Endothelial cell of umbilical vein (primary cell): ENCODE measurements around the gene DGKI. TPM values are rescaled to one million over a fixed set of nuclear protein-coding genes. Genes with fewer than 3 reads are reported as not detected.

Source experiments
- BruUV-seq: library from RNA; stranded (reverse); fragments of 400-500 nt; replicated peaks from 2 replicates; lab custom pipeline; 2021; lab: Mats Ljungman, UMichigan
- CTCF ChIA-PET: fragments of 300-600, 350-600 bp; sonication (Branson Sonifier 250); formaldehyde crosslinking; loops from one replicate; lab custom pipeline; 2021; ENCODE audit warnings: antibody characterized with exemption, inconsistent platforms; lab: Charles Lee
- POLR2A ChIA-PET: fragments of 300-600, 350-600 bp; sonication (Branson Sonifier 250); formaldehyde crosslinking; loops from one replicate; lab custom pipeline; 2021; ENCODE audit warnings: antibody characterized with exemption, inconsistent platforms; lab: Charles Lee
- DNase-seq: peaks from one replicate; pipeline ENCODE4 v3.0.0-alpha.2; 2011; ENCODE audit warnings: low read depth, low spot score
- FAIRE-seq: peaks from 2 replicates; lab custom pipeline; 2011; peaks lifted over from hg19 to GRCh38; lab: Jason Lieb, UNC
- H2AFZ ChIP-seq: 2 replicates; pipeline ENCODE4 v1.6.0; 2012; ENCODE audit warnings: low read depth, low read length, control low read depth, inconsistent platforms
- H3K27ac ChIP-seq: 2 replicates; pipeline ENCODE4 v1.5.1; 2011; ENCODE audit warnings: low read depth, mild to moderate bottlenecking, control low read depth, low read length, moderate library complexity; ENCODE audit not compliant: insufficient read depth
- H3K27me3 ChIP-seq, 2 experiments: 2 replicates each; pipeline versions ENCODE4 v1.6.0 to v1.6.1; 2011; ENCODE audit warnings: low read length in 2 of 2, mixed read lengths in 1 of 2; ENCODE audit not compliant: control insufficient read depth in 2 of 2, insufficient read depth in 2 of 2
- H3K36me3 ChIP-seq, 2 experiments: 2 replicates in 1 of 2; 3 replicates in 1 of 2; pipeline ENCODE4 v1.5.1; 2011; ENCODE audit warnings: low read length in 2 of 2, mild to moderate bottlenecking in 1 of 2, moderate library complexity in 1 of 2; ENCODE audit not compliant: control insufficient read depth in 2 of 2, insufficient read depth in 2 of 2; ENCODE audit errors: extremely low read depth in 1 of 2
- H3K4me1 ChIP-seq: 3 replicates; pipeline ENCODE4 v1.5.1; 2011; ENCODE audit warnings: mild to moderate bottlenecking, low read length; ENCODE audit not compliant: control insufficient read depth, insufficient read depth; ENCODE audit errors: extremely low read depth
- H3K4me2 ChIP-seq: 2 replicates; pipeline ENCODE4 v1.6.1; 2011; ENCODE audit warnings: low read length, control low read depth, mixed read lengths; ENCODE audit not compliant: insufficient read depth
- H3K4me3 ChIP-seq, 3 experiments: fragments of 200-600 bp in 1 of 3; sonication (generic), shearing (Covaris generic) in 1 of 3; replicated peaks in 1 of 3; 2 replicates each; pipeline ENCODE4 v1.5.1; 2011 to 2016; ENCODE audit warnings: control low read depth in 3 of 3, low read length in 3 of 3, mild to moderate bottlenecking in 2 of 3, inconsistent platforms in 1 of 3, low read depth in 1 of 3, moderate library complexity in 1 of 3; ENCODE audit not compliant: insufficient read depth in 1 of 3
- H3K79me2 ChIP-seq: 2 replicates; pipeline ENCODE4 v1.6.0; 2012; ENCODE audit warnings: low read length, inconsistent platforms; ENCODE audit not compliant: control insufficient read depth, insufficient read depth
- H3K9ac ChIP-seq: replicated peaks from 2 replicates; pipeline ENCODE3; 2011; ENCODE audit warnings: low read length, control low read depth; ENCODE audit not compliant: insufficient read depth; ENCODE audit errors: extremely low read depth
- H3K9me1 ChIP-seq: replicated peaks from 3 replicates; pipeline ENCODE4 v1.6.0; 2011; ENCODE audit warnings: mild to moderate bottlenecking, low read length; ENCODE audit not compliant: control insufficient read depth, insufficient read depth; ENCODE audit errors: extremely low read depth
- H3K9me3 ChIP-seq: replicated peaks from 2 replicates; pipeline ENCODE4 v1.5.1; 2012; ENCODE audit warnings: low read length, inconsistent platforms; ENCODE audit not compliant: control insufficient read depth, insufficient read depth
- H4K20me1 ChIP-seq: replicated peaks from 2 replicates; pipeline ENCODE3; 2011; ENCODE audit warnings: mild to moderate bottlenecking, low read length; ENCODE audit not compliant: control insufficient read depth, insufficient read depth; ENCODE audit errors: extremely low read depth
- EZH2 ChIP-seq: IDR thresholded peaks from 2 replicates; pipeline ENCODE4 v1.6.1; 2012; ENCODE audit warnings: borderline replicate concordance, low read depth, mild to moderate bottlenecking, moderate library complexity, low read length, inconsistent platforms; ENCODE audit not compliant: severe bottlenecking
- FOS ChIP-seq: IDR thresholded peaks from 2 replicates; pipeline ENCODE4 v1.6.1; 2011; ENCODE audit warnings: mild to moderate bottlenecking, low read length, moderate library complexity, borderline replicate concordance; ENCODE audit not compliant: insufficient read depth
- GATA2 ChIP-seq: IDR thresholded peaks from 2 replicates; pipeline ENCODE4 v1.7.0; 2011; ENCODE audit warnings: low read depth, mild to moderate bottlenecking, moderate library complexity, mixed read lengths, low read length; ENCODE audit not compliant: insufficient read length, insufficient read depth
- JUN ChIP-seq: IDR thresholded peaks from 2 replicates; pipeline ENCODE4 v1.6.1; 2011; ENCODE audit warnings: borderline replicate concordance, low read depth; ENCODE audit not compliant: insufficient read length, insufficient read depth
- MAX ChIP-seq: IDR thresholded peaks from 2 replicates; pipeline ENCODE4 v1.6.1; 2011; ENCODE audit not compliant: insufficient read depth, insufficient read length
- MYC ChIP-seq: IDR thresholded peaks from one replicate; pipeline ENCODE4 v1.6.1; 2011; ENCODE audit warnings: mild to moderate bottlenecking, low read depth, low read length
- POLR2A ChIP-seq: IDR thresholded peaks from 2 replicates; pipeline ENCODE4 v1.6.1; 2012; ENCODE audit warnings: low read depth, mild to moderate bottlenecking, control low read depth, low read length
- POLR2AphosphoS5 ChIP-seq: IDR thresholded peaks from 2 replicates; pipeline ENCODE4 v1.6.1; 2012; ENCODE audit warnings: low read depth, mild to moderate bottlenecking, control low read depth, low read length, moderate library complexity; ENCODE audit not compliant: insufficient read depth
- dilution Hi-C: fragments of 300-500 bp; cut with MboI; formaldehyde crosslinking; loops from one replicate; pipeline ENCODE4 v1.15.0; 2019; ENCODE audit warnings: low sequenced_read_pairs; ENCODE audit not compliant: extremely low pct_ligation_motif_present
- intact Hi-C: fragments of 100-400 bp; cut with micrococcal nuclease; formaldehyde crosslinking; loops from one replicate; pipeline ENCODE4 v1.10.0; 2022
- polyA plus RNA-seq, 4 experiments: library from polyadenylated mRNA; depleted of rRNA in 3 of 4; stranded (reverse) in 3 of 4; unstranded in 1 of 4; fragments of >200 nt; gene quantifications; 2 replicates each; pipeline versions ENCODE4 v1.2.1 to v1.2.3, GENCODE V29; 2011 to 2012; ENCODE audit warnings: missing spikeins in 1 of 4
- total RNA-seq: library from RNA; stranded (reverse); gene quantifications from 2 replicates; pipeline ENCODE4 v1.2.3, GENCODE V29; 2021
- TF ChIP-seq, protein P1 (sequence below), 2 donors: IDR thresholded peaks; 1 replicate in 1 of 2; 2 replicates in 1 of 2; pipeline ENCODE4 v1.5.1; 2011; ENCODE audit warnings: low read length in 2 of 2, mild to moderate bottlenecking in 2 of 2, moderate library complexity in 2 of 2, control low read depth in 1 of 2, inconsistent platforms in 1 of 2, low read depth in 1 of 2; ENCODE audit not compliant: insufficient read depth in 1 of 2; ENCODE audit errors: extremely low read depth in 1 of 2

Gene DGKI
- total and polyA plus RNA-seq, 2 donors (not counting 3 experiments of a cell fraction or from before 2014, with no cell fraction given) = 0.11 to 0.51 TPM

DNA sequence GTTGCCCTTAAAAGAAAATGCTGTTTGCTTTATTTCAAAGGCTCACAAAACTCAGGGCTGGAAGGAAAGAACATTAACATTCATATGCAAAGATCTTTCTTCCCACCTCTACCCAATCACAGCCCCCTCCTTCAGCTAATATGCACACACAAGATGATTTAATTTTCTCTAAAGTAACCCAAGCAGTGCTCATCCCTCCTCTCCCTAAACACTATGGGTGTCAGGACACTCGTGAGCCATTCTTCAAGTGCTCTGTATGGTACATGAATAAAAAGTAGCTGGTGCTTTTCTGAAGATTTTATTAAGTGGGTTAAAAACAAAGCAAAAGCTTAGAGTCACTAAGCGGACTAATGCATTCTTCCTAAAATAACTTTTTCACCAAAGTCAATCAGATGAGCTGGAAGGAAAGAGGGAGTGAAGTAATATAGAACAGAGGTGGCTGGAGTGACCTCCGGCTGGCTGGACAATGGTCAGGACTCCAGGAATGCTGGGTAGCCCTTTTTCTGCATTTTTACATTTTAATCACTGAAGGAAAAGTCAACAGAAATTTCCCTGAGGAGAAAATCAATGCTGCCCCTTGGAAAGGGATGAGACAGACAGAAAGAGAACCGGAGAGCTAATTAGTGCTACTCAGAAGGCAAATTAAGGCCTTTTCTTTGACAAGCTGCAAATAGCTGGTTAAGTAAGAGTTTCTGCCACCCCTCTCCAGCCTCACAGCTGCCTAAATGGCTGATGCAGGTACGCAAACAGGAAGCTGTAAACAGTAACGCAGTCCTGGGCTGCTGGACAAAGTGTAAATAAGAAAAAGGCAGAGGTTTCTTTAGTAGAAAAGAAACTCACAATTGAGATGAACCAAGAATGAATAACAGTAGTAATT is 6.6 kb downstream of the DGKI start:
- no peak overlapping the region for H3K9ac ChIP-seq
- H3K27me3 ChIP-seq = peaks cover 6 to 8% of the 10 kb centered on the region in 2 experiments
- H3K9me1 ChIP-seq = no peaks in the 10 kb centered on the region
- no peak overlapping the region for H3K4me3 ChIP-seq
- H3K9me3 ChIP-seq = no peaks in the 10 kb centered on the region
- H4K20me1 ChIP-seq = no peaks in the 10 kb centered on the region
- no TSS peak for BruUV-seq
- no peaks in the 10 kb centered on the region for H3K79me2 ChIP-seq
- intact Hi-C loops = no loop called here
- DNase-seq (no peak), FAIRE-seq (no peak)
- H3K4me2 ChIP-seq = no peak overlapping the region
- CTCF ChIA-PET = interaction anchor here (0.6 to 1.9 kb wide), 4 partner anchors 18 to 186 kb away, joined by 3 to 6 read pairs (median 6); no protein-coding TSS in a partner anchor
- no peaks in the 10 kb centered on the region for H3K4me1 ChIP-seq
- H3K36me3 ChIP-seq = no peaks in the 10 kb centered on the region
- no peak overlapping the region for H3K27ac ChIP-seq
- POLR2A ChIA-PET = no interaction called here
- dilution Hi-C loops = no loop called here
- no peak overlapping the region for H2AFZ ChIP-seq
- no peak for TF ChIP-seq POLR2A
- TF ChIP-seq POLR2AphosphoS5 = no peak
- TF ChIP-seq, protein P1, sequence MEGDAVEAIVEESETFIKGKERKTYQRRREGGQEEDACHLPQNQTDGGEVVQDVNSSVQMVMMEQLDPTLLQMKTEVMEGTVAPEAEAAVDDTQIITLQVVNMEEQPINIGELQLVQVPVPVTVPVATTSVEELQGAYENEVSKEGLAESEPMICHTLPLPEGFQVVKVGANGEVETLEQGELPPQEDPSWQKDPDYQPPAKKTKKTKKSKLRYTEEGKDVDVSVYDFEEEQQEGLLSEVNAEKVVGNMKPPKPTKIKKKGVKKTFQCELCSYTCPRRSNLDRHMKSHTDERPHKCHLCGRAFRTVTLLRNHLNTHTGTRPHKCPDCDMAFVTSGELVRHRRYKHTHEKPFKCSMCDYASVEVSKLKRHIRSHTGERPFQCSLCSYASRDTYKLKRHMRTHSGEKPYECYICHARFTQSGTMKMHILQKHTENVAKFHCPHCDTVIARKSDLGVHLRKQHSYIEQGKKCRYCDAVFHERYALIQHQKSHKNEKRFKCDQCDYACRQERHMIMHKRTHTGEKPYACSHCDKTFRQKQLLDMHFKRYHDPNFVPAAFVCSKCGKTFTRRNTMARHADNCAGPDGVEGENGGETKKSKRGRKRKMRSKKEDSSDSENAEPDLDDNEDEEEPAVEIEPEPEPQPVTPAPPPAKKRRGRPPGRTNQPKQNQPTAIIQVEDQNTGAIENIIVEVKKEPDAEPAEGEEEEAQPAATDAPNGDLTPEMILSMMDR (IDR thresholded peaks at IDR 0.05; ENCODE audit: extremely low read depth in 1 of 2, insufficient read depth in 1 of 2, low read depth in 1 of 2, low read length in 2 of 2) = no peak
- no peak for TF ChIP-seq FOS
- no peak for TF ChIP-seq JUN
- no peak for TF ChIP-seq MAX
- TF ChIP-seq EZH2 = no peak
- TF ChIP-seq GATA2 = no peak
- TF ChIP-seq MYC = no peak
